ENCODE data around the gene C4orf17.

Gene C4orf17

GRCh38 chr4:99536848-99537247 lies 26.0 kb downstream of the C4orf17 start:
- DNase-seq (ENCODE audit: low read depth, low spot score) = no peak

GRCh38 chr4:99537674-99538073 lies 26.9 kb downstream of the C4orf17 start:
- no peak for DNase-seq (ENCODE audit: low read depth, low spot score)

DNA sequence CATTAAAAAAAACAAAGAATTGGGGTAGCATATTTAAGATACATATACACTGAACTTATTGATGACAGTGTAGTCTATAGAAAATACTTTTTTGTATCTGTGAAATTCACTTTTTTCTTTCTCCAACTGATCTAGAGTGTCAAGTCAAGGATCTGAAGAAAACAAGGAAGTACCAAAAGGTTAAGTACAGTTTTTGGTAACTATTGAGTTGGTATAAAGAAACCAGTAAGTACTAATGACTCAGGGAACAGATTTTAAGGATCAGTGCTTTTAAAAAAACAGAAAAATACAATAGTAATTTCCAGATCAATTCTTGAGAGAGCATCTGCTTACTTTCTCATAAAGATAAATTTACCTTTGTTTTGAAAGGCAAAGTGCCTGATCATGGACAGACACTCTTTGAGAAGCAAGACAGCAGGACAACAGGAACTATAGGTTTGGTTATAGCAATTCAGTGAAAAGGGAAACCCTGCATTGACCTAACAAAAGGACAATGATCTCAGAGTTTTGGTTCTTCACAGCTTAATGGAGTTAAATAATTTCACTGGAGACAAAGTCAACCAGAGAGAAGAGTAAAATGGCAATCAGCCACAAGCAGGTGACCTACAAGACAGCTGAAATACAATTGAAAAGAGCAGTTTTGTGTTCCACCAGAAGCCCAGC lies 29.6 kb downstream of the C4orf17 start:
- DNase-seq (ENCODE audit: low read depth, low spot score) = no peak

DNA sequence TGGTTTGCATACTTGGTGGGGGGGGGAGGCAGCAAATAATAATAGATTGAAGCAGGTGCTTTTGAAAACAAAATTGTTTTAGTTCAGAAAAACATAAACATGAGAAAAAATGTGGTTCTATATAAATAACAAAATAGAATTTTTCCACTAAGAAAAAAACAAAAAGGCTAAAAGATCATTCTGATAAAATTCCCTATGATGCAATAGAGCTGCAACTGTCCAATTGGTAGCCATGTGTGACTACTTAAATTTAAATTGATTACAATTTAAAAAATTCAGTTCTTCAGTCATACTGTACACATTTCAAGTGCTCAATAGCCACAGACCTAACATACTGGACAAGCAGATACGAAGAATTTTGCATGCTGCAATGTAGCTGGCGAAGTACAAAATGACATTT lies 42.1 kb downstream of the C4orf17 start:
- DNase-seq (ENCODE audit: low read depth, low spot score) = no peak

DNA sequence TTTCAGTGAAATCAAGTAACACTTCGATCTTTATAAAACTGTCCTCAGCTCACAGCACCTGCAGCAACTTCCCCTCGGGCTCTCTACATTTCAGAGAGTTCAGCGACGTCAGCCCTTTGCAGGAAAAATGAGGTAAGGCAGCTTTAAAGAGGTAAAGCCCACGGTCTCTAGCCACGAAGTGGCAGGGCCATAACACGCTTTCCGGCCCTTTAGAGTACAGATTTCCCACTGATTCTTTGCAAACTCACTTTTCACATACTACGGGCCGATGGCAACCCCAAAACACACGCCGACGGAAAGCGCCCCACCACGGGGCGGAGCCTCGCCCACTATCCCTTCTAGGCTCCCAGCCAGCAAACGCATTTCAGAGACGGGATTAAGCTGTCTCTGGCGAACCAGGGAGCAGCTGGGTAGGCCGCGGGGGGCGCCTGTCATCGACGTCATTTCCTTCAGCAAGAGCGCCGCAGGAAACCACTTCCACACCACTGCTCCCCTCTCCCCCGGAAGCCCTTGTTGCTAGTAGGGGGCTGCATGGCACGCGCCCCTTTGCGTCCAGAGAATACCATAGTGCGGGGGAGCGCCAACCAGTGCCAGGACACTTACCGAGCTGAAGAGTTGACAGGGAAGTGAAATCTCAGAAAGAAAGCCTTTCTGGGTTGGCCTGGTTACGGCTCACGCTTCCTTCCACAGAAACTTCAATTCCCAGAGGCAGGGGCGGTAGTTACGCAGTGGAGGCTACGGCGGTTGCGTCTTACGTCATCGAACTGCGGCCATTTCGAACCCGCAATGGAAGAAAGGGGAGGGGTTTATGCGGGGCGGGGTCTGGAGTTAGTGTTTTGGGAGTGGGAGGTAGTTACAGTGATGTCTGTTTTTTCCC lies 52.7 kb downstream of the C4orf17 start, which contains the start of gene TRMT10A:
TSS of gene TRMT10A (minus strand) at position 730 of the 877 bp plus-strand sequence. CDS start 4,701 bp downstream, outside the sequence.
- peak; percentile 82 for DNase-seq (ENCODE audit: low read depth, low spot score)

DNA sequence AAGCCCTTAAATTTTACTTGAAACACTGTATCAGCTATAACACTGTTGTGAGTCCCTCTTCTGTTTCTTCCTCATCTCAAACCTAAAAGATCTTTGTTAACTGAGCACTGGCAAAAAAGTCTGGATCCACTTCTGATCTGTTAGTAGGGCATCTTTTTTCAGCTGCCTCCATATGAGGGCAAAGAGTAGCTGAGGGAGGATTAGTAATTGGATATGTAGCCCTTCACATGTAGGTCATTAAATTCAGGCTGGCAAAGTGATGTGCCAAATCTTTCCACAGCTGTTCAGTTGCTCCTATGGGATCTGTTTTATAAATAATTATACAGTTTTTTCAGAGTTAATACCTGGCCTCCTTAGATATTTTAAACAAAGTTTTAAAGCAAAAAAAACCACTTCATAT lies 54.1 kb downstream of the C4orf17 start:
- no peak for DNase-seq (ENCODE audit: low read depth, low spot score)

GRCh38 chr4:99571883-99572282 lies 61.1 kb downstream of the C4orf17 start:
- DNase-seq (ENCODE audit: low read depth, low spot score) = no peak

- DNase-seq (ENCODE audit: low read depth, low spot score) = no peak
Observed at GRCh38 chr4:99572527-99573240, 61.9 kb downstream of the C4orf17 start.

GRCh38 chr4:99573735-99574368 lies 63.0 kb downstream of the C4orf17 start:
- DNase-seq (ENCODE audit: low read depth, low spot score) = no peak

DNA sequence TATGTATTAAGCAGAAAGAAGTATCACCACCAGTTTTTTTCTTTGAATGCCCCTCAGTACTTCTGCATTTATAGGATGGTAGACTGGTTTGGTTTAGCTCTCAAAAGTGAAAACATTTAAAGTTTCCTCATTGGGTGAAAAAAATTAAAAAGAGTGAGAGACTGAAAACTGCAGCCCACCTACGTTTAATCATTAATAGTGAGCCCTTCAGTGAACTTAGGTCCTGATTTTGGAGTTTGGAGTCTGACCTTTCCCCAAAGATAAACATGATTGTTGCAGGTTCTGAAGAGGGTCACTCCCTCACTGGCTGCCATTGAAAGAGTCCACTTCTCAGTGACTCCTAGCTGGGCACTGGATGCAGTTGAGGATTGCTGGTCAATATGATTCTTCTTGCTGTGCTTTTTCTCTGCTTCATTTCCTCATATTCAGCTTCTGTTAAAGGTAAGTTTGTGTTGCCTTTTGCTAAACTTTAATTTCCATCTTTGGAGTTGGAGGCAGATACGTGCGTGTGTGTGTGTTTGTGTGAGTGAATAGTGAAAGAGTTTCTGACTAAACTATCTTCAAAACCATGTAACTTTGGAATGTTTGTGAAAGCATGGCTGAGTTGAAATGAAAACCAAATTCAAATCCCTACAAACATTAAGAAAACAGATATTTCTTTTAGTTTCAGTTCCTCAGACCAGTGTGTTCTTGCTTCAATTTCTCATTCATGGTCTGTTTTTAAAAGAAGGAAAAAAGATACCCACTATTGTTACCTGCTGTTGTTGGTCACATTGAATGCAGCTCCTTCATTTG lies 63.9 kb downstream of the C4orf17 start, which contains the start of gene MTTP:
TSS of gene MTTP (plus strand) at position 295 of the 795 bp plus-strand sequence. CDS start at position 381, 86 bp downstream.
- no peak for DNase-seq (ENCODE audit: low read depth, low spot score)

- DNase-seq (ENCODE audit: low read depth, low spot score) = no peak
Observed at GRCh38 chr4:99578714-99579113, 67.9 kb downstream of the C4orf17 start.

DNA sequence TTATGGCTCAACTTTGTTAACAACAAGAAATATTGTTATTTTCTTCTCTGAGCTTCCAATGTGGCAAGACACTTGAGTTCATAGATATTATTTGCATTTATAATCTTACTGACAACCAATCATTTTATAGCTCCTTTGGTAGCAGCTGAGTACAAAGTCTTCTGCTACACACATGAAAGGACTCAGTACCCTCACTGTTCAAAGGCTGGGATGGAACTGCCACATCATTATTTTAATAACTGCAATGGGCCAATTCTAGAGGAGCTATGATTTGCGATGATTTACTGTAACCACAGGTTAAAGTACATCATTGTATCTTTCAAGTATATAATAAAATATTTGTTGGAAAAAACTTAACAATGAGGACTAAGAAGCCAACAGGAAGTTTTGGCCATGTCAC lies 74.7 kb downstream of the C4orf17 start:
- no peak for DNase-seq (ENCODE audit: low read depth, low spot score)

GRCh38 chr4:99586322-99586721 lies 75.5 kb downstream of the C4orf17 start:
- DNase-seq (ENCODE audit: low read depth, low spot score) = no peak

DNA sequence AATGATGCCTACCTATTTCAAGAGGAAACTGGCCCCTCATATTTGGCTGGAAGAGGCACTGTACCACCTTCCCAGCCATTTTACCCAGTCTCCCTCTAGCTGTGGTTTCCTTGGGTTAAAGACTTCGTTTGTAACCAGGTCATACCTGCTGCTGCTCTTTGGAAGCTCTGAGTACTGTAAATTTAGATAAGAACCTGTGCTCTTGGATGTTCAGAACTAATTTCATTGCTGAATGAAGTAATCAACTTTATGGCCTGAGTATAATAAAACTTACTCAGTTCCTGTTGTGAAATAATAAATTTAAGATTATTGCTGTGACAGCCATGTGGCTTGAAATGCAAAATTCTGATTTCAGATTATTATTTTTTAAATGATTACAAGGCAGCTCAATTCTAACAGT lies 76.0 kb downstream of the C4orf17 start:
- no peak for DNase-seq (ENCODE audit: low read depth, low spot score)

DNA sequence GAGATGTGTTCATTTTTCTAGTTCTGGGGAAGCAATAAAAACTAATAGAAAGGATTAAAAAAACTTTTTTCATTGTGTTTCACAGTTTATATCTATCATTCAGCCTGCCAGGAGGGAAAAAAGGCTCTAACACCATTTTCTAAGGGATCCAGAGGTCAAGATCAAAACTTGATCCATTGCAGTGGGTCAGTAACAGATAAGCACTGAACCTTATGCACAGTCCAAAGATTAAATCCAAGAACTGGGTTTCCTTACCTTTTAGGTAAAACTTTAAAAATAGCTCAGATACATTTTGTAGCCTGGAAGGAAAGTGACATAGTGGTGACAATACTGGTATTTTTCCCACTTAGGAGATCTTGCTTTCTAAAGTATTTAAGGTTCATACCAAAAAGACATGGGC lies 76.5 kb downstream of the C4orf17 start:
- DNase-seq (ENCODE audit: low read depth, low spot score) = no peak

GRCh38 chr4:99587803-99588202 lies 77.0 kb downstream of the C4orf17 start:
- no peak for DNase-seq (ENCODE audit: low read depth, low spot score)

DNA sequence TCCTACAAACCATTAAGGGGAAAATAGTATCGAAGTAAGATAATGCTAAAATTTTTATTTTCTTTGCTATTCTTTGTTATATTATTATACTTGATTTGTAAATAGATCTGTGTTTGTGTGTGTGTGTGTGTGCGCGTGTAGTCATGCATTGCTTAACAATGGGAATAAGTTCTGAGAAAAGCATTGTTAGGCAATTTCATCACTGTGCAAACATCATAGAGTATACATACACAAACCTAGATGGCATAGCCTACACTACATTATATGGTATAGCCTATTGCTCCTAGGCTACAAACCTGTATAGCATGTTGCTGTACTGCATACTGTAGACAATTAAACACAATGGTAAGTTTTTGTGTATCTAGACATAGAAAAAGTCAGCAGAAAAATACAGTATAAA lies 80.9 kb downstream of the C4orf17 start:
- no peak for DNase-seq (ENCODE audit: low read depth, low spot score)

Measured in iPS DF 19.7 (cell line).